Measurements from ENCODE around the gene LGR4. TPM values are rescaled to one million over a fixed set of nuclear protein-coding genes. Genes with fewer than 3 reads are reported as not detected.

The LGR4 gene
- total RNA-seq, 4 donors from 2014 or later = 9.4 to 57.9 (median 16.1) TPM

DNA sequence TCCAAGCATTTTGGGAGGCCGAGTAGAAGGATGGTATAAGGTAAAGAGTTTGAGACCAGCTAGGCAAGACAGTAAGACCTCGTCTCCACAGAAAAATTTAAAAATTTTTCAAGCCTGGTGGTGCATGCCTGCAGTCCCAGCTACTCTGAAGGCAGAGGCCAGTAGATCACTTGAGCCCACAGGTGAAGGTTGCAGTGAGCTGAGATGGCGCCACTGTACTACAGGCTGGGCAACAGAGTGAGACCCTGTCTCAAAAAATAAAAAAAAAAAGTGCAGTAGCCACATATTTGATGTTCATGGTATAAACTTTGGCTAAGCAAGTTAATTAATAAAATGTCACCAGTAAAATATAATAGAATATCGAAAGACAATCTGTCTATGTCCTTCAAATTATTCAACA is 27.0 kb downstream of the LGR4 start:
- intact Hi-C loops (cut with DNase I; ENCODE audit: low total_unique reads) = no loop called here
- Histone ChIP-seq H3K27me3 (no peaks in the 10 kb centered on the region), H3K4me3 (no peak overlapping the region)

DNA sequence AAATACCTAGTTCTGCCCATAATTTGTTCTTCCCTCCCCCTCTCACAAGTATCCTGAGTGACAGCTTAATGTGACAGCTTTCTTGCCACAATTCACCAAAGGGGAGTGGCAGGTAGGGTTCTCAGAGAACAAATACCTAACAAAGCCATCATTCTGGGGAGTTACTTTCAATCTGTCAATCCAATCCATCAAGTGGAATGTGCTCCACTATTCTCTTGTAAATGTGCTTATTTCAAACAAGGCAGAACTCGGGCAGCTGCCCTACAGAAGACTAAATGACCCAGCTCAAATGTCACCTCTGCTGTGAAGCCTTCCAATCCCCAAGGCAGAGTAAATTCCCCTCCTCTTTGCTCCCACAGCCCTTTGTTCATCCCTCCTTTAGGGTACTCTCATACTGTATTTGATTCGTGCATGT is 27.8 kb downstream of the LGR4 start:
- no peaks in the 10 kb centered on the region for H3K27me3 ChIP-seq
- H3K27ac ChIP-seq = no peak overlapping the region
- intact Hi-C loops (cut with DNase I; ENCODE audit: low total_unique reads) = no loop called here
- DNase-seq = no peak
- H3K36me3 ChIP-seq = no peaks in the 10 kb centered on the region
- TF ChIP-seq POLR2A (IDR thresholded peaks at IDR 0.05) = no peak
- TF ChIP-seq, protein P1, sequence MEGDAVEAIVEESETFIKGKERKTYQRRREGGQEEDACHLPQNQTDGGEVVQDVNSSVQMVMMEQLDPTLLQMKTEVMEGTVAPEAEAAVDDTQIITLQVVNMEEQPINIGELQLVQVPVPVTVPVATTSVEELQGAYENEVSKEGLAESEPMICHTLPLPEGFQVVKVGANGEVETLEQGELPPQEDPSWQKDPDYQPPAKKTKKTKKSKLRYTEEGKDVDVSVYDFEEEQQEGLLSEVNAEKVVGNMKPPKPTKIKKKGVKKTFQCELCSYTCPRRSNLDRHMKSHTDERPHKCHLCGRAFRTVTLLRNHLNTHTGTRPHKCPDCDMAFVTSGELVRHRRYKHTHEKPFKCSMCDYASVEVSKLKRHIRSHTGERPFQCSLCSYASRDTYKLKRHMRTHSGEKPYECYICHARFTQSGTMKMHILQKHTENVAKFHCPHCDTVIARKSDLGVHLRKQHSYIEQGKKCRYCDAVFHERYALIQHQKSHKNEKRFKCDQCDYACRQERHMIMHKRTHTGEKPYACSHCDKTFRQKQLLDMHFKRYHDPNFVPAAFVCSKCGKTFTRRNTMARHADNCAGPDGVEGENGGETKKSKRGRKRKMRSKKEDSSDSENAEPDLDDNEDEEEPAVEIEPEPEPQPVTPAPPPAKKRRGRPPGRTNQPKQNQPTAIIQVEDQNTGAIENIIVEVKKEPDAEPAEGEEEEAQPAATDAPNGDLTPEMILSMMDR (IDR thresholded peaks at IDR 0.05) = no peak
- no peak overlapping the region for H3K4me3 ChIP-seq
- H3K4me1 ChIP-seq = no peaks in the 10 kb centered on the region
- no peaks in the 10 kb centered on the region for H3K9me3 ChIP-seq

More for the DNA sequence above, 27.0 kb downstream of the LGR4 start:
- Histone ChIP-seq H3K4me1 (no peaks in the 10 kb centered on the region), H3K9me3 (no peaks in the 10 kb centered on the region), H3K27ac (no peak overlapping the region), H3K36me3 (no peaks in the 10 kb centered on the region)
- no peak for DNase-seq
- TF ChIP-seq POLR2A (IDR thresholded peaks at IDR 0.05) = no peak
- TF ChIP-seq, protein P1 (IDR thresholded peaks at IDR 0.05) = no peak

DNA sequence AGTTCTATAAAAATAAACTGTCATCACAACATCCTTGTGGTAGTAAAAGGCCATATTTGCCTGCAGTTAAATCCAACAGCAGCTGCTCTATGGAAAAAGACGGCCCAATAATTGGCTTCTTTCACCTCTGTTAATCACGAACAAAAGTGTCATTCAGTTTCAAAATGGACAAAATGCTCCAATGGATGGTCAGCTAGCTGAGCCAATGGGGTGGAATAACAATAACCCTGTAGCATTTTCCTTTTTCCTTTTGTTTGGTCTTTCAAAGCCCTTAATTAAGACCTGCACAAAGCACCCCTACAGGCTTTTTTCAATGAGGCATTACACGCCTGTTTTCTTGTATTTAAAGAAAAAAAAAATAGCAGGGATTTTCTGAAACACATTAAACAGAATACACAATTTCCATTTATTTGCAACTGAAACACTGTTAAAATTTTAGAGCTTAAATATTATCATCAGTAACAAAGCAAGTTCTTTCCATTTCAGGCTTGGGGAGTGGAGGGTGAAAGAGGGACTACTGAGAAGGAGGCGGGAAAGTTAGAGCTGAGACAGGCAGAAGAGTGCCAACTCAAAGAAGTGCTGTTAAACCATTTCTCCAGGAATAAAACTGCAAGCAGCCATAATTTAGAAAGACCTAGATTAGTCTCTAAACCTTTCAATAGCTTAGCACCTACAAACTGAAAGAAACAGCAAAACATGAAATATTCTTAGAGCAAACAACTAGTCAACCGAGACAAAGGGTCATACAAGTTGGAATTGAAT is 28.7 kb downstream of the LGR4 start:
- no peak overlapping the region for H3K4me3 ChIP-seq
- no peaks in the 10 kb centered on the region for H3K27me3 ChIP-seq
- DNase-seq = no peak
- TF ChIP-seq, protein P1 (IDR thresholded peaks at IDR 0.05) = no peak
- no peaks in the 10 kb centered on the region for H3K9me3 ChIP-seq
- no peak overlapping the region for H3K27ac ChIP-seq
- H3K36me3 ChIP-seq = no peaks in the 10 kb centered on the region
- intact Hi-C loops (cut with DNase I; ENCODE audit: low total_unique reads) = no loop called here
- H3K4me1 ChIP-seq = no peaks in the 10 kb centered on the region

DNA sequence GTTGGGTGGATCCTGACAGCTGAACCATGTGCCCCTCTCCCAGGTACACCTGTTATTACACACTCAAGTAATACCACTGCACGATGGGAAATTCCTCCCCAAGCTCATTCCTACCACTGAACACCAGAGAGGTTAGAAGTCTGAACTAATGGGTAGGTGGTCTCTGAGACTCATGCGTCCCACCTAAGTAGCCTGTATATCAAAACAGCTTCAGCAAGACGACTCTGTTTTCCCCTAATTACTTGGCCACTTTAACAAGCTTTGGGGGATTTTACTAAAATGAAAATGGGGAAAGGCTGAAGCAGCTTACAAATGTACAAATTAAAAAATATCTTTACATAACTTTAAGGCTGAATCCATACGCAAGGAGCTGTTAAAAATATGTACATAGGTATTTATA is 29.4 kb downstream of the LGR4 start:
- intact Hi-C loops (cut with DNase I; ENCODE audit: low total_unique reads) = no loop called here
- H3K9me3 ChIP-seq = no peaks in the 10 kb centered on the region
- H3K4me1 ChIP-seq = no peaks in the 10 kb centered on the region
- H3K27me3 ChIP-seq = no peaks in the 10 kb centered on the region
- no peaks in the 10 kb centered on the region for H3K36me3 ChIP-seq
- TF ChIP-seq, protein P1 (IDR thresholded peaks at IDR 0.05) = no peak
- no peak for TF ChIP-seq POLR2A (IDR thresholded peaks at IDR 0.05)
- no peak for DNase-seq
- H3K27ac ChIP-seq = no peak overlapping the region
- no peak overlapping the region for H3K4me3 ChIP-seq

DNA sequence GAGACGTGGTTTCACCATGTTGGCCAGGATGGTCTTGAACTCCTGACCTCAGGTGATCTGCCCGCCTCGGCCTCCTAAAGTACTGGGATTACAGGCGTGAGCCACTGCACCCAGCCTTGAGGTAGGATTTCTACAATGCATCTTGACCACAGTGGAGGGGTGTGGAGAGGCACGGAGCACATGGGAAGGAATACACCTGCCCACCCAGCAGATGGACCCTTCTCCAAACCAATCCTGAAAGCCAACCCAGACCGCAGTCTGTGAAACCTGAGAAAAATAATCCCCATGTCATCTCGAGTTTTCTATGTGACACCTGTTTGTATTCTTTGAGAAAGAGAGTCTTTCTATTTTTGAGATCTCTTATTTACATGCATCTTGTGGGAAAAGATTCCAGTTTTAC is 32.5 kb downstream of the LGR4 start:
- DNase-seq = no peak
- H3K27ac ChIP-seq = no peak overlapping the region
- no peak for TF ChIP-seq POLR2A (IDR thresholded peaks at IDR 0.05)
- TF ChIP-seq, protein P1 (IDR thresholded peaks at IDR 0.05) = no peak
- no peaks in the 10 kb centered on the region for H3K27me3 ChIP-seq
- H3K9me3 ChIP-seq = no peaks in the 10 kb centered on the region
- H3K36me3 ChIP-seq = no peaks in the 10 kb centered on the region
- intact Hi-C loops (cut with DNase I; ENCODE audit: low total_unique reads) = no loop called here
- H3K4me3 ChIP-seq = no peak overlapping the region
- H3K4me1 ChIP-seq = no peaks in the 10 kb centered on the region

Measured in uterus (tissue), 4 donors.